ENCODE results near the gene ANKRD16.

- TF ChIP-seq REST (IDR thresholded peaks at IDR 0.05; ENCODE audit: borderline replicate concordance) (no peak), CTCF (IDR thresholded peaks at IDR 0.05; ENCODE audit: poor library complexity, severe bottlenecking) (no peak)
These were observed 55.9 kb downstream of the ANKRD16 start for GRCh38 chr10:5833814-5834213.
